GM19043 (cell line): Measurements from ENCODE around the gene RNF181.
A peak's percentile ranks its signal among the peaks of the same experiment; 100 is the strongest.
"Not testable (repeated sequence)": the region's sequence is repeated elsewhere in the genome, so short reads cannot be mapped to it uniquely, and the experiment has no call there.

Experiments
- ATAC-seq: cut with Tn5 transposase; IDR thresholded peaks from one replicate; pipeline ENCODE4 v1.9.1; 2021; ENCODE audit warnings: low read depth; ENCODE audit not compliant: unreplicated experiment

Gene RNF181

GRCh38 chr2:85611705-85612587 lies 16.4 kb downstream of the RNF181 start, which contains the start of gene C2orf68:
Gene C2orf68 (minus strand): TSS chr2:85612066. CDS start chr2:85611984, 82 bp downstream.
- ATAC-seq: peak; percentile 75

- no peak for ATAC-seq
Measured at GRCh38 chr2:85613717-85614515, 18.4 kb downstream of the RNF181 start.

- ATAC-seq: not testable (repeated sequence)
Measured at GRCh38 chr2:85614757-85615156, 19.2 kb downstream of the RNF181 start.

- ATAC-seq: no peak
Measured at GRCh38 chr2:85615413-85615728, 19.8 kb downstream of the RNF181 start.

- ATAC-seq: not testable (repeated sequence)
Measured at GRCh38 chr2:85617723-85618122, 22.2 kb downstream of the RNF181 start.

- no peak for ATAC-seq
Measured at GRCh38 chr2:85619617-85620016, 24.1 kb downstream of the RNF181 start.

GRCh38 chr2:85621338-85621737 lies 25.8 kb downstream of the RNF181 start:
- no peak for ATAC-seq

GRCh38 chr2:85623991-85624390 lies 28.4 kb downstream of the RNF181 start:
- no peak for ATAC-seq

GRCh38 chr2:85628658-85629057 lies 33.1 kb downstream of the RNF181 start:
- no peak for ATAC-seq

GRCh38 chr2:85631316-85631715 lies 35.8 kb downstream of the RNF181 start:
- ATAC-seq: no peak

GRCh38 chr2:85635011-85635410 lies 39.5 kb downstream of the RNF181 start:
- ATAC-seq: no peak

GRCh38 chr2:85635636-85636035 lies 40.1 kb downstream of the RNF181 start:
- no peak for ATAC-seq

GRCh38 chr2:85642725-85643124 lies 47.2 kb downstream of the RNF181 start:
- ATAC-seq: no peak

- no peak for ATAC-seq
Measured at GRCh38 chr2:85644909-85645308, 49.4 kb downstream of the RNF181 start.

- no peak for ATAC-seq
Measured at GRCh38 chr2:85646166-85646565, 50.6 kb downstream of the RNF181 start.
